Stimulated activated CD8-positive, alpha-beta memory T cell treated with anti-CD3 and anti-CD28 coated beads, Interleukin-15, amount 100 ng/mL, for 4 hours (primary cell): ENCODE results near the gene PLEKHJ1.
"Not testable (repeated sequence)": the region's sequence is repeated elsewhere in the genome, so short reads cannot be mapped to it uniquely, and the experiment has no call there.

Experiments
- DNase-seq, 2 donors: peaks; one replicate each; pipeline ENCODE4 v3.0.0-alpha.2; 2020; ENCODE audit warnings: low read depth in 2 of 2

The PLEKHJ1 gene

GRCh38 chr19:2221250-2221831, 14.8 kb downstream of the PLEKHJ1 start:
- no peak for DNase-seq

GRCh38 chr19:2219726-2220125, 16.4 kb downstream of the PLEKHJ1 start:
- DNase-seq: no peak

DNA sequence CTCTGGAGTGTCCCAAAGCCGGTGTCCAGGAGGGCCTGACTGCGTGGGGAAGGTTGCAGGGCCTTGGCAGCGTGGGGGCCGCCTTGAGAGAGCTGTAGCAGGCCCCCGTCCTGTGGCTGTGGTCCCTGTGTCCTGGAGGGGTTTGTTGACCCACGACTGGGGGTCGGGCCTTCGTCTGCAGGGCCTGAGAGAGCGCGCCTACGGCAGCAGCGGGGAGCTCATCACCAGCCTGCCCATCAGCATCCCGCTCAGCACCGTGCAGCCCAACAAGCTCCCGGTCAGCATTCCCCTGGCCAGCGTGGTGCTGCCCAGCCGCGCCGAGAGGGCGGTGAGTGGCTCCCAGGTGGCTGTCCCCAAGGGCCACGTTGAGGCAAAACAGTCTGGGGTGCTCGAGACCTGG, 18.5 kb downstream of the PLEKHJ1 start:
- no peak for DNase-seq

GRCh38 chr19:2216361-2217225, 19.5 kb downstream of the PLEKHJ1 start:
- DNase-seq: no peak

- DNase-seq: no peak
Measured at GRCh38 chr19:2215281-2215751, 20.8 kb downstream of the PLEKHJ1 start.

DNA sequence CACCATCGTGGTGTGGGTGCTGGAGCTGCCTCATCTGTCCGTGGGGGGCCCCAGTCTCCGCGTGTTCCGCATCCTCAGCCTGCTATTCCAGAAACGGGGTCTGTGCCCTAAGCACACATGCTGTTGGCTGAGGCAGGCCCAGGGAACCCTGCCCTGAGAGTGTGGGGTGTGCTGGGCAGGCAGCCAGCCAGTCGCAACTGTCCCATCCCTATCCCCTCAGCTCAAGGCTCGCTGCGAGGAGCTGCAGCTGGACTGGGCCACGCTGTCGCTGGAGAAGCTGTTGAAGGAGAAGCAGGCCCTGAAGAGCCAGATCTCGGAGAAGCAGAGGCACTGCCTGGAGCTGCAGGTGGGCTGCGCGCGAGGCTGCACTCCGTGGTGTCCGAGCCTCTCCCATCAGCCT, 21.9 kb downstream of the PLEKHJ1 start:
- DNase-seq: no peak

- DNase-seq: no peak
Measured at GRCh38 chr19:2213799-2214198, 22.3 kb downstream of the PLEKHJ1 start.

DNA sequence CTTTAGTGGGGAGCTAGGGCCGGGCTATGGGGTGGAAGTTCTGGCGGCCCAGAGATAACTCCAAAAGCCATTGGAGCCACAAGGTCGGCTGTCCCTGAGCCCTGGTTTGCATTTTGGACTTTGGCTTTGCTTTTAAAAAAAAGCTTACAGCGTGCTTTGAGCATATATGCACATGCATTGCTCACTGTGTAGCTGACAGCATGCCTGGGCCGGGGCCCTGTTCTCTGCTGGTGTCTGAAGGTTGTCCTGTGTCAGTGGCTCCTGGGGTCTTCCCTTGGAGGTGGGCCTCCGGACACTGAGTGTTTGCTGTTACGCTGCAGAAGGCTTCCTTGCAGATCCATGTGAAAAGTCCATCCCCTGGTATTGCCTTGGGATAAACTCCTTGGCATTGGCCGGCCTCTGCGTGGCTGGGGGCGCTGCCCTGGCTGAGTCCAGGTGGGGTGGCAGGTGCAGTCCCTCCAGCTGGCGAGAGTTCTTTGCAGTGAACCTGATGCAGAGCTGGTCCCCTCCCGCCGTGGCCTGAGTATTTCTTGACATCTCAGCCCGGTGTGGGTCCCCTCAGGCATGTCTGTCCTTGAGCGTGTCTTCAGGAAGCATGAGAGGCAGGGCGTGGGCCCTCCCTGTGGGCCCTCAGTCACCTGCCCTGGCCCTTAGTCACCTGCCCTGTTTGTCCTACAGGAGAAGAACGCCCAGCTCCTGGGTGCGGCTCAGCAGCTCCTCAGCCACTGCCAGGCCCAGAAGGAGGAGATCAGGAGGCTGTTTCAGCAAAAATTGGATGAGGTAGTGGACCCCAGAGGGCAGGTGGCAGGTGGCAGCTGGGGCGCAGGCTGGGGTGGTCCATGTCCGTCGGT, 23.0 kb downstream of the PLEKHJ1 start:
- no peak for DNase-seq

GRCh38 chr19:2210987-2211740, 25.0 kb downstream of the PLEKHJ1 start:
- no peak for DNase-seq

- no peak for DNase-seq
Measured at GRCh38 chr19:2210206-2210605, 25.9 kb downstream of the PLEKHJ1 start.

- no peak for DNase-seq
Measured at GRCh38 chr19:2209408-2209807, 26.7 kb downstream of the PLEKHJ1 start.

- no peak for DNase-seq
Measured at GRCh38 chr19:2208975-2209374, 27.2 kb downstream of the PLEKHJ1 start.

DNA sequence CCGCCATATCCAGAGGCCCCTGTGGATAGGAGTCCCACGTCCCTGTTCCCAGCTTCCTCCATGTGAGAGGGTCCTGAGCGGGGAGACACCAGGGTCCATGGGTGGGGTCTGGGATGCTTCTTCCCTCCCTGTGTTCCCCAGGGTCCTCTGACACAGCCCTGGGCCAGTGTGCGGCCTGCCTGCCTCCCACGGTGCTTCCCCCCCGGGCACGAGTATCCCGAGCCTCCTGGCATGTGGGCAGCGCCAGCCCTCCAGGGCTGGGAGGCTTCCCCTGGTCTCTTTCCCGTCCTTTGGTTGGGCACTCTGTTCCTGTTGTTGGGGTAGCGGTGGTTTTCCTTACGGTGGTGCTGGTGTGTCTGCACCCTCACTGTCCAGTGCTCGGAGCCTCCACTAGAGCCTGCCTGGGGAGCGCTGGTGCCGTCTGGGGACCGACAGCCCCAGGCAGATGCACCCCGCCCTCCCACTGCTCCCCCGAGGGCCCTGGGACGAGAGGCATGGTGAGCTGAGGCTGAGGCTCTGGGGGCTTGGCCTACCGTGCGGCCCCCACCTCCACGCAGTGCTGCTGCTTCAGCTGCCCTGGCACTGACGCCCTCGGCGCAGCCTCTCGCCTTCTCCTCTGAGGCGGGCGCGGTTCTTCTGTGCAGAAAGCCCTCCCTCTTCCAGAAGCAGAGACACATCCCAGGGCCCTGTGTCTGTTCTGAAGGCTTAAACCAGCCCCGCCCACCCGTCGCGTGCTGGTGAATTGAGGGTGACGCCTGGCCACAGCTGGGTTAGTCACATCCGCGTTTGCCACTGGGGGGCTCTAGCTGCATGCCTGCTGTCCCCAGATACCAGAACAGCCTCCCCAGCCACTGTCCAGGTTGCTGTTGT, 27.9 kb downstream of the PLEKHJ1 start:
- peak; percentile 10 to 17 for DNase-seq

- DNase-seq: no peak
Measured at GRCh38 chr19:2207008-2207407, 29.1 kb downstream of the PLEKHJ1 start.

GRCh38 chr19:2202366-2202765, 33.8 kb downstream of the PLEKHJ1 start:
- no peak for DNase-seq

DNA sequence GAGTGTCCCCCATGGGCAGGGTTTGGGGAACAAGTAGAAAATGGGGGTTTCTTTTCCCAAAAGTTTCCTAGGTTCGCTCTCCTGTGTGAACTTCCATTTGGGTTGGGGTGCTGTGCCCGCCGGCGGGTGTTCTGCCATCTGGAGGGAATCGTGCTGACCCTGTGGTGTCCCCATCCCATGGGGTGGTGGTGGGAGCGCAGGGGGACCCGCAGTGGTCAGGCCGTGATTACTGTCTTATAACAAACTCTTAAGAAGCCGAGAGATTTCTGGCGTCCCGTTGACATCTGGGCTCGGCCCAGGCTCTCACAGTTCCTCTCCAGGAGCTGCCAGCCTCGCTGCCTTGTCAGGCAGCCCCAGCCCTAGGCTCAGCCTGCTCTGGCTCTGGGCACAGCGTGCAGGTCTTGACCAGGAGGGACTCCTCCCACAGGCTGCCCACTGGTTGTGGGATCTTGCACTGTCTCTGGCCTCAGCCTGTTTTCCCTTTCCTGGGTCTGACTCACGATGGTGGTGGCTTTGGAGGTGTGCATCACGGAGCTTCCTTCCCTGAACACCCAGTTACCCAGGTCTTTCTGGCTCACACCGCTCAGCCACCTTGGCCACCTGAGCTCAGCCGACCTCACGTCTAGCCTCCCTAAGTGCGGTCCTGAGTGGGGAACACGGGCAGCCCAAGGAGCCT, 34.5 kb downstream of the PLEKHJ1 start:
- no peak for DNase-seq

GRCh38 chr19:2200624-2201294, 35.4 kb downstream of the PLEKHJ1 start:
- DNase-seq: not testable (repeated sequence)

GRCh38 chr19:2199861-2200623, 36.1 kb downstream of the PLEKHJ1 start:
- no peak for DNase-seq

DNA sequence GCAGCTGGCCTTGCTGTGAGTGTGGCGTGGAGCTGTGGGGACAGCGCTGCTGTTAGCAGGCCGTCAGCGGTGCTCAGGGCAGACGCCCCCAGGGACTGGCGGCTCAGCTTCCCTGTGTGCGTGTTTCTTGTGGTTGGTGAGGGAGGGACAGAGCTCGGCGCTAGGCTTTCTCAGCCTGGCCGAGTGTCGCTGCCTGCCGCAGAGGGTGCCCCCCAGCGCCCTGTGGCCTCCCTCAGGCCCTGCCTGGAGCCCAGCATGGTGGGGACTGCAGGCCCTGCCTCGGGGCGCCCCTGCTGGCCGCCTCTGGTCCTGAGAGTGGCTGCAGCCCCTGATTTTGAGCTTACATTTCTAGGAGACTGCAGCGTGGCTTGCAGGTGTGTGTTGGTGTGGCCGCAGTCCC, 36.9 kb downstream of the PLEKHJ1 start:
- no peak for DNase-seq
